ENCODE measurements around the gene PUSL1.

The PUSL1 gene

DNA sequence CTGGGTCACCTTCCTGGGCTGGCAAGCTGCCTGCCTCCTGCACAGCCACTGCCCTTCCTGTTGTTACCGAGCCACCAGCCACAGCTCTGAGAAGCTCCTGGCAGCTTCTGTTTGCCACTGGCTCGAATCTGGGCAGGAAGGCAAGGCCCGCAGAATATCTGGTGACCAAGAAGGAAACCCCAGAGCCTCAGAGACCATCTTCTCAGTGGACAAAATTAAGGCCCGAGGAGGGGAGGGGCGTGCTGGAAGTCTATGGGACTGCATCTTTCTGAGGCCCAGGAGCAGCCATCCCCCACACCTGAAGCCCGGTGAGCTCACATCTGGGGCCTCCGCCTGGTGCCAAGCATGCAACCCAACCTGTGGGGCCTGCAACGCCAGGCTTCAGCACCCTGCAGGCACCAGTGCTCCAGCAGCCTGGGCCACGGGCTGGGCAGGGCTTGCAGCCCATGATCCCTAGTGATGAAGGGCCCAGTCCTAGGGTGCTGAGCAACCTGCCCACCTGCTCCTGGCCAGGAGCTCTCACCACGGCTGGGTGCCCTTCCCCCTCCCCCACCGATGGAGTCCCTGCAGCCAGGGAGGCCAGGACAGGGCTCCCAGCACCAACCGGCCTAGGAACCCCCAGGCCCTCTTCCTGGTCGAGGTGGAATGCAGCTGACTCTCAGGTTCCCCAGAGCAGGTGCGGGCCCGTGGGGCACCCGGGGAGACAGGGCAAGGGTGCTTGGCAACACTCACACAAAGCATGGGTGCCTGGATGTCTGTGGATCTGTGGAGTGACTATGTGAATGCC lies 17.1 kb downstream of the PUSL1 start:
- DNase-seq (ENCODE audit: low read depth) = no peak

DNA sequence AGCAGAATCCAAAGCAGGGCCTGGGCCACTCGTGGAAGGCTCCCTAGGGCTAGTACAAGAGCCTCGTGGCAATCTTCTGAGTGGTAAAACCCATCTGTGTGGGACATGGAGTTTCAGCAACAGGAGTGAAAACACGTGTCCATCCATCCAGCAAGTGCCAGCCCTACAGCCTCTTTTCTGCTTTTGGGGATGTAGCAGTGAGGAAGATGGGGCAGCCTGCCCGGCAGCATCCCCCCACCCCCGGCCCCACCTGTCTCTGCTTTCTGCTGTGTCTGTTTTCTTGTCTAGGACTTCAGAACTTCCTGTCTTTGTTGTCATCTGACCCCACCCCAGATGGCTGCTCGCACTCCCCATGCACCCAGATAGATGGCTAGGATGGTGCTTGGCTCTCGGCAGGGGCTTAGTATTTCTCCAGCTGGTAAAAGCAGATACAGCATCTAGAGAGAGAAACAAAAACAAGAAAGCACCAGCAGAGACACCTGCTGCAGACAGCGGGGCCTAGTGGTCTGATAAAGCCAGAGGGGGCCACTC lies 17.7 kb downstream of the PUSL1 start:
- no peak for DNase-seq (ENCODE audit: low read depth)

DNA sequence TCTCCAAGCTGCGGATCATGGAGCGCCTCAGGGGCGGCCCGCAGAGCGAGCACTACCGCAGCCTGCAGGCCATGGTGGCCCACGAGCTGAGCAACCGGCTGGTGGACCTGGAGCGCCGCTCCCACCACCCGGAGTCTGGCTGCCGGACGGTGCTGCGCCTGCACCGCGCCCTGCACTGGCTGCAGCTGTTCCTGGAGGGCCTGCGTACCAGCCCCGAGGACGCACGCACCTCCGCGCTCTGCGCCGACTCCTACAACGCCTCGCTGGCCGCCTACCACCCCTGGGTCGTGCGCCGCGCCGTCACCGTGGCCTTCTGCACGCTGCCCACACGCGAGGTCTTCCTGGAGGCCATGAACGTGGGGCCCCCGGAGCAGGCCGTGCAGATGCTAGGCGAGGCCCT lies 18.9 kb downstream of the PUSL1 start:
- no peak for DNase-seq (ENCODE audit: low read depth)

DNA sequence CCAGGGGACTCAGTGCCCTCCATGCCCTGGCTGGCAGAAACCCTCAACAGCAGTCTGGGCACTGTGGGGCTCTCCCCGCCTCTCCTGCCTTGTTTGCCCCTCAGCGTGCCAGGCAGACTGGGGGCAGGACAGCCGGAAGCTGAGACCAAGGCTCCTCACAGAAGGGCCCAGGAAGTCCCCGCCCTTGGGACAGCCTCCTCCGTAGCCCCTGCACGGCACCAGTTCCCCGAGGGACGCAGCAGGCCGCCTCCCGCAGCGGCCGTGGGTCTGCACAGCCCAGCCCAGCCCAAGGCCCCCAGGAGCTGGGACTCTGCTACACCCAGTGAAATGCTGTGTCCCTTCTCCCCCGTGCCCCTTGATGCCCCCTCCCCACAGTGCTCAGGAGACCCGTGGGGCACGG lies 19.9 kb downstream of the PUSL1 start:
- DNase-seq (ENCODE audit: low read depth) = no peak

DNA sequence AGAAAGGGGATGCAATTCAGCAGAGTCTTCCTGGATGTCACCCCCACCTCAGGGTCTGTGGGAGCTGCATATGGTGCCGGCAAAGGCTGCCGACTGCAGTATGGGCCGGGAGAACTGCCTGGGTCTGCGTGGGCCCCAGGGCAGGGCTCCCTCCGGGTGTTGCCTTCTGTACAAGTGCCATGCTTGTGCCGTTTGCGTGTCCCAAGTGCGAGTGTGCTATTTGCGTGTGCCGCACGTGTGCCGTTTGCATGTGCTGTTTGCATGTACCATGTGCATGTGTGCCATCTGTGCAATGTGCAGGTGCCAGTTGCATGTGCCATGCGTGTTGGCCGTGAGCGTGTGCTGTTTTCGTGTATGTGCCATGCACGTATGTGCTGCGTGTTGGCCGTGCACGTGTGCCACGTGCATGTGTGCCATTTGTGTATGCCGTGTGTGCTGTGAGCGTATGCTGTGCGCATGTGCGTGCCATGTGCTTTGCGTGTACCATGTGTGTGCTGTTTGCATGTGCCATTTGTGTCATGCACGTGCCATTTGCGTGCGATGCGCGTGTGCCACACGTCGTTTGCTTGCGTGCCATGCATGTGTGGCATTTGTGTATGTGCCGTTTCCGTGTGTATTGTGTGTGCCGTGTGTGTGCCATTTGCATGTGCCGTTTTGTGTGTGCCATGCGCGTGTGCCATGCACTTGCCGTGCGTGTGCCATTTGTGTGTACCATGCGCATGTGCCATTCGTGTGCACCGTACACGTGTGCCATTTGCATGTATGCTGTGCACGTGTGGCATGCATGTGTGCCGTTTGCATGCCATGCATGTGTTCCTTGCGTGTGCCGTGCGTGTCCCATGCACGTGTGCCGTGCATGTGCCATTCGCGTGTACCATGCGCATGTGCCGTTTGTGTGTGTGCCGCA lies 21.2 kb downstream of the PUSL1 start:
- DNase-seq (ENCODE audit: low read depth) = no peak

DNA sequence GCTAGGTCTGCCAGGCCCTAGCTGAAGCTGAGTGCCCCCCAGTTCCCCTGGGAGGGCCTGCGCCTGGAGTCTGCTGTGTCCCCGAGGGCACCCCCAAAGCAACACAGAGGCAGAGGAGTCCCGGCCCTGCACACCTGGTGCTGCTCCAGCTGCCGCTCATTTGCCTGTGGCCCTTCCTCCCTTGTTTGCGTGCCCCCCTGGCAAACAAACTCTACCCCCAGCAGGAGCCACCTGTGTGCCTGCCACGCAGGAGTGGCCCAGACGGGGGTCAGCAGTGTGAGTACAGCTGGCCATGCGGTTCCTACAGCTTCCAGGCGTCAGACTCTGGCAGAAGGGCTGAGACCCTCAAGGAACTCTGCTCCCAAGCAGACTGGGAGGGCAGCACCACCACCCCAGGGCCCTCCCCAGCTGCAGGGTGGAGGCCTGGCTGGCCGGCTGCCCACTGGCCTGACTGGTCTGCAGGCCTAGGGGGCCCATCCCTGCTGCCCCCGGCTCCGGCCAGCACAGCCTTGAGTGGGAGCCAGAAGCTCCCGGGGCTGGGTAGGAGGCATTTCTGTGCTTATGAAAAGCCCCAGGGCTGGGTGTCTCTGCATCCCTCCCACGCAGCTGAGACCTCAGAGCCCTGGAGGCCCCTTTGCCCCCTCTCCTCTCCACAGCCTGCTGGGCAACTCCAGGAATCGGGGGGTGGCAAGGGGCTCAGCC lies 22.1 kb downstream of the PUSL1 start:
- no peak for DNase-seq (ENCODE audit: low read depth)

DNA sequence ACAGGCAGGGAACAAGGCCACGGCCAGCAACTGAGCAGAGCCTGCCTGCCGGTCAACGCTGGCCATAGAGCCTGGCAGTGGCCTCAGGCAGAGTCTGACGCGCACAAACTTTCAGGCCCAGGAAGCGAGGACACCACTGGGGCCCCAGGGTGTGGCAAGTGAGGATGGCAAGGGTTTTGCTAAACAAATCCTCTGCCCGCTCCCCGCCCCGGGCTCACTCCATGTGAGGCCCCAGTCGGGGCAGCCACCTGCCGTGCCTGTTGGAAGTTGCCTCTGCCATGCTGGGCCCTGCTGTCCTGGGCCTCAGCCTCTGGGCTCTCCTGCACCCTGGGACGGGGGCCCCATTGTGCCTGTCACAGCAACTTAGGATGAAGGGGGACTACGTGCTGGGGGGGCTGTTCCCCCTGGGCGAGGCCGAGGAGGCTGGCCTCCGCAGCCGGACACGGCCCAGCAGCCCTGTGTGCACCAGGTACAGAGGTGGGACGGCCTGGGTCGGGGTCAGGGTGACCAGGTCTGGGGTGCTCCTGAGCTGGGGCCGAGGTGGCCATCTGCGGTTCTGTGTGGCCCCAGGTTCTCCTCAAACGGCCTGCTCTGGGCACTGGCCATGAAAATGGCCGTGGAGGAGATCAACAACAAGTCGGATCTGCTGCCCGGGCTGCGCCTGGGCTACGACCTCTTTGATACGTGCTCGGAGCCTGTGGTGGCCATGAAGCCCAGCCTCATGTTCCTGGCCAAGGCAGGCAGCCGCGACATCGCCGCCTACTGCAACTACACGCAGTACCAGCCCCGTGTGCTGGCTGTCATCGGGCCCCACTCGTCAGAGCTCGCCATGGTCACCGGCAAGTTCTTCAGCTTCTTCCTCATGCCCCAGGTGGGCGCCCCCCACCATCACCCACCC lies 22.9 kb downstream of the PUSL1 start, which contains the start of gene TAS1R3:
Gene TAS1R3, plus strand, starts transcription at position 213 of the 898 bp plus-strand sequence. Its CDS starts 66 bp downstream, at position 279.
- no peak for DNase-seq (ENCODE audit: low read depth)

DNA sequence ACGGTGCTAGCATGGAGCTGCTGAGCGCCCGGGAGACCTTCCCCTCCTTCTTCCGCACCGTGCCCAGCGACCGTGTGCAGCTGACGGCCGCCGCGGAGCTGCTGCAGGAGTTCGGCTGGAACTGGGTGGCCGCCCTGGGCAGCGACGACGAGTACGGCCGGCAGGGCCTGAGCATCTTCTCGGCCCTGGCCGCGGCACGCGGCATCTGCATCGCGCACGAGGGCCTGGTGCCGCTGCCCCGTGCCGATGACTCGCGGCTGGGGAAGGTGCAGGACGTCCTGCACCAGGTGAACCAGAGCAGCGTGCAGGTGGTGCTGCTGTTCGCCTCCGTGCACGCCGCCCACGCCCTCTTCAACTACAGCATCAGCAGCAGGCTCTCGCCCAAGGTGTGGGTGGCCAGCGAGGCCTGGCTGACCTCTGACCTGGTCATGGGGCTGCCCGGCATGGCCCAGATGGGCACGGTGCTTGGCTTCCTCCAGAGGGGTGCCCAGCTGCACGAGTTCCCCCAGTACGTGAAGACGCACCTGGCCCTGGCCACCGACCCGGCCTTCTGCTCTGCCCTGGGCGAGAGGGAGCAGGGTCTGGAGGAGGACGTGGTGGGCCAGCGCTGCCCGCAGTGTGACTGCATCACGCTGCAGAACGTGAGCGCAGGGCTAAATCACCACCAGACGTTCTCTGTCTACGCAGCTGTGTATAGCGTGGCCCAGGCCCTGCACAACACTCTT lies 23.8 kb downstream of the PUSL1 start:
- no peak for DNase-seq (ENCODE audit: low read depth)

DNA sequence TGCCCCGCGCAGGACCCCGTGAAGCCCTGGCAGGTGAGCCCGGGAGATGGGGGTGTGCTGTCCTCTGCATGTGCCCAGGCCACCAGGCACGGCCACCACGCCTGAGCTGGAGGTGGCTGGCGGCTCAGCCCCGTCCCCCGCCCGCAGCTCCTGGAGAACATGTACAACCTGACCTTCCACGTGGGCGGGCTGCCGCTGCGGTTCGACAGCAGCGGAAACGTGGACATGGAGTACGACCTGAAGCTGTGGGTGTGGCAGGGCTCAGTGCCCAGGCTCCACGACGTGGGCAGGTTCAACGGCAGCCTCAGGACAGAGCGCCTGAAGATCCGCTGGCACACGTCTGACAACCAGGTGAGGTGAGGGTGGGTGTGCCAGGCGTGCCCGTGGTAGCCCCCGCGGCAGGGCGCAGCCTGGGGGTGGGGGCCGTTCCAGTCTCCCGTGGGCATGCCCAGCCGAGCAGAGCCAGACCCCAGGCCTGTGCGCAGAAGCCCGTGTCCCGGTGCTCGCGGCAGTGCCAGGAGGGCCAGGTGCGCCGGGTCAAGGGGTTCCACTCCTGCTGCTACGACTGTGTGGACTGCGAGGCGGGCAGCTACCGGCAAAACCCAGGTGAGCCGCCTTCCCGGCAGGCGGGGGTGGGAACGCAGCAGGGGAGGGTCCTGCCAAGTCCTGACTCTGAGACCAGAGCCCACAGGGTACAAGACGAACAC lies 24.5 kb downstream of the PUSL1 start:
- no peak for DNase-seq (ENCODE audit: low read depth)

DNA sequence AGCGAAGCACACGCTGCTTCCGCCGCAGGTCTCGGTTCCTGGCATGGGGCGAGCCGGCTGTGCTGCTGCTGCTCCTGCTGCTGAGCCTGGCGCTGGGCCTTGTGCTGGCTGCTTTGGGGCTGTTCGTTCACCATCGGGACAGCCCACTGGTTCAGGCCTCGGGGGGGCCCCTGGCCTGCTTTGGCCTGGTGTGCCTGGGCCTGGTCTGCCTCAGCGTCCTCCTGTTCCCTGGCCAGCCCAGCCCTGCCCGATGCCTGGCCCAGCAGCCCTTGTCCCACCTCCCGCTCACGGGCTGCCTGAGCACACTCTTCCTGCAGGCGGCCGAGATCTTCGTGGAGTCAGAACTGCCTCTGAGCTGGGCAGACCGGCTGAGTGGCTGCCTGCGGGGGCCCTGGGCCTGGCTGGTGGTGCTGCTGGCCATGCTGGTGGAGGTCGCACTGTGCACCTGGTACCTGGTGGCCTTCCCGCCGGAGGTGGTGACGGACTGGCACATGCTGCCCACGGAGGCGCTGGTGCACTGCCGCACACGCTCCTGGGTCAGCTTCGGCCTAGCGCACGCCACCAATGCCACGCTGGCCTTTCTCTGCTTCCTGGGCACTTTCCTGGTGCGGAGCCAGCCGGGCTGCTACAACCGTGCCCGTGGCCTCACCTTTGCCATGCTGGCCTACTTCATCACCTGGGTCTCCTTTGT lies 25.3 kb downstream of the PUSL1 start:
- no peak for DNase-seq (ENCODE audit: low read depth)

DNA sequence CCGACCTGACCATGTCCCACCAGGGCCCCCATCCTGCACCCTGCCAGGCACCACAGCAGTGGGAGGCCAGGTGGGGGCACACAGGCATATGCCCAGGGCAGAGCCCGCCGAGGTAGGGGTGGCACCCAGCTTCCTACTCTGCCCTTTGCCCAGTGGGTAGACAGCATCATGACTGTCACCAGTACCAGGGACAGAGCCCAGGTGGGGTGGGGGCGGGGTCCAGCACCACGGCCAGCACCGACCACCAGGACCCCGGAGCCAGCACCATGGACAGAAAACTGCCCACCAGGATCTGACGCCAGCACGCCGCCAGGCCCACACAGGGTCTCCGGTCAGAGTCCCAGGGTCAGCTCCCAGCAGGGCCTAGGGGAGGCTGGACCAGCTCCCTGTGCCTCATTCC lies 26.4 kb downstream of the PUSL1 start:
- no peak for DNase-seq (ENCODE audit: low read depth)

DNA sequence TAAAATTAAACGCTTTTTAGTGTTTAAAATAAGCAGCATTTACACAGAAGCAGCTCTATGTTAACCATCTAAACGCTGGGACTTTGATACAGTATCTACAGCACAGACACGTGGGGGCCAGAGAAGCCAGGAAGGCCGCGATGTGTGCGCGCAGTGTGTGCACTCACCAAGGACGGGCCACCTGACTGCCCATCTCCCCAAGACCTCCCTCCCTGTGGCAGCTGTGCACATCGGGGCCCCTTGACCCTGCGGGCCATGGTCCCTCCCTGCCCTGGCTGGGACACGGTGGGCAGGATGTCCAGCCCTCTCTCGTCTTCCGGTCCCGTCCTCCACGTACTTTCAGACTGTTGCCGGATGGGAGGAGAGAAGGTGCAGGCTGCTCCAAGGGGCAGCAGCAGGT lies 26.9 kb downstream of the PUSL1 start:
- no peak for DNase-seq (ENCODE audit: low read depth)

DNA sequence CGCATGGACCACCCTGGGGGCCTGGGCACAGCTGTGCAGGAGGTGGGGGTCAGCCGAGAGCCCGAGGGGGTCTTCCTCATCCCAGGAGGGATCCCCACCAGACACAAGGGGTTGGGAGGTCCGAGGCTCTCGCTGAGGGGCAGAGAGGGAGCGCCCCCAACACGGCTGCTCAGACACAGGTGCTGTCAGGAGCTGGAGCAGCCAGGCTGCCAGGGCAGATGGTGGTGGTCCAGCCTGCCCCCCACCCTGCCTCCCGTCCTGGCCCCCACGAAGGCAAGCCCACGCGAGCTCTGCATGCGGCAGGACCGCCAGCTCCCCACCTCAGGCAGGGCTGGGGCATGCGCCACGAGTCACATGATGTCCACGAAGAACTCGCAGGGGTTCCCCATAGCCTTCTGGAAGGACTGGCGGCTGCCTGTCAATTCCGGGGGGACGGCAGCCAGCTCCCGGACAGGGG lies 27.4 kb downstream of the PUSL1 start:
- DNase-seq (ENCODE audit: low read depth) = no peak

DNA sequence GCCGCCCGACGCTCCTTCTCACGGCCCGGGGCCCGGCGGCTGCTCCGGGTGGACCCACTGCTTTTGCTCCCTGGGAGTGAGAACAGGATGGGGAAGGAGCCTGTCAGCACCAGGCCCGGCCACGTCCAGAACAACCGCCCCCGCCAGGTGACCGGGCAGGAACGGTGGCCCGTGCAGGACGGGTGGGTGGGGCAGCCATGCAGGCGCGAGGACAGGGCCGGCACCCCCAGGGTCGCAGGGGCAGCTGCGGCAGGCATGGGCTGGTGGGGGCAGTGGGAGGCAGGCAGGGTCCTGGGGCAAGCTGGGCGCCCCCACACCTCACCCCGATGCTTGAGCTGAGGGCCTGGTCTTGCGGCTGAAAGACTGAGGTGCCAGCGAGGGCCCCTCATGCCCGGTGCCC lies 28.0 kb downstream of the PUSL1 start:
- DNase-seq (ENCODE audit: low read depth) = no peak

DNA sequence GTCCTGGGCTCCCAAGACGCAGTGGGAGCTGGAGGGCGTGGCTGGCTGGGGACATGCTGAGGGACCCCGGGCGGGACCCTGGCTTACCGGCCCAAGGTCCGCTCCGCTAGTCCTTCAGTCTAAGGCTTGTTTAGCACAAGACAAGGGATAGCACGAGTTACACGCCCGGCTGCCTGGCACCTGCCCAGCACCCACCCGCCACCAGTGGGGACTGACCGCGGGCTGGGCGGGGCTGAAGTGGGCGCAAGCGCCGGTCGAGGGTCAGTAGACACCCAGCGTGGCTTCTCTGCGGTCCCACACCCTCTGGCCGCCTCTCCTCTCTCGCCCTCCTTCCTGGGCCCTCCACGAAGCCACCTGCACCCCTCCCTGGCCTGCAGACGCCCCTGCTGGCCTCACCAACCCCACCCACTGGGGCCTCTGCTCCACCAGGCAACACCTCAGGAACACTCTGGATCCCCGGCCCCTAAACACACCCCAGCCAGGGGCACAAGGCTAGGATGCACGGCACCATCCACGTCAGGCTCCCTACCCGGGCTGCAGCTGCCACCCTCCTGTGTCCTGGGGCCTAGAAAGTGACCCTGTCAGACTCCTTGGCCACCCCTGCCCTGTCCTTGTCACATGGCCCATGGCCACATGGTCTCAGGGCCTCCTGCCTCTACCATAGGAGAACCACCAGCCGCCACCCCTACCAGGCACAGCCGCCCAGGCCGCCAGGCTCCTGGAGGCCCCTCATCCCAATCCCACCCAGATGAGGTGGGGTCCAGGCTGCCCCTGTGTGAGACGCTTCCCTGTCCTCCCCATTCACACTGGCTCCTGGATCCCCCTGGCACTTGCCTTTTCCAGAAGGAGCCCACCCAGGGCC lies 28.8 kb downstream of the PUSL1 start:
- DNase-seq (ENCODE audit: low read depth) = no peak

DNA sequence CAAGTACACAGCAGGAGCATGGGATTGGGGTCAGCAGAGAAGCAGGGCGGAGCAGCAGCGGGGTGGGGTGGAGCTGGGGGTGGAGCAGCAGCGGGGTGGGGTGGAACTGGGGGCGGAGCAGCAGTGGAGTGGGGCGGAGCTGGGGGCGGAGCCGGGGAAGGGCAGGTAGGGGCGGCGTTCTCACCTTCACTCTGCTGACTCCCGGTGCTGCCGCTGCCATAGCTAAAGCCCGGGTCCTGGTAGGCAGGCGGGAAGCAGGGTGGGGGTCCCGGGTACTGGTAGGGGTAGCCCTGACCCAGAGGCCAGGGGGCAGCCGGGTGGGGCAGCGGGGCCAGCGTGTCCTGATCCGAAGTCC lies 29.4 kb downstream of the PUSL1 start:
- no peak for DNase-seq (ENCODE audit: low read depth)

DNA sequence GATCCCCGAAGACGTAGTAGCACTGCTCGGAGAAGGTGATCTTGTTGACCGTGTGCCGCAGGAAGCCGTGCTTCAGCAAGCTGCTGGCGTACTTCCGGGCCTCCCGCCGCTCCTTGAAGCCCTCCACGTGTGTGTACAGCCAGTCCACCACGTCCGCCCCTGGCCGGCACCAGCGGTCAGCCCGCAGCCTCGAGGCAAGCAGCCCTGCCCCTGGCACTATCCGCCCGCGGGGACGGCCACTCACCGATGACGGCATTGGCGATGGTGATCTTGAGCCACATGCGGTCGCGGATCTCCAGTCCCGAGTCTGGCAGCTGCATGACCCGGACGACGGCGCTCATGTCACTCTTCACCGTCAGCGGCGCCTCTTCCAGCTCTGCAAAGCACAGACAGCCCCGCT lies 29.9 kb downstream of the PUSL1 start:
- no peak for DNase-seq (ENCODE audit: low read depth)

DNA sequence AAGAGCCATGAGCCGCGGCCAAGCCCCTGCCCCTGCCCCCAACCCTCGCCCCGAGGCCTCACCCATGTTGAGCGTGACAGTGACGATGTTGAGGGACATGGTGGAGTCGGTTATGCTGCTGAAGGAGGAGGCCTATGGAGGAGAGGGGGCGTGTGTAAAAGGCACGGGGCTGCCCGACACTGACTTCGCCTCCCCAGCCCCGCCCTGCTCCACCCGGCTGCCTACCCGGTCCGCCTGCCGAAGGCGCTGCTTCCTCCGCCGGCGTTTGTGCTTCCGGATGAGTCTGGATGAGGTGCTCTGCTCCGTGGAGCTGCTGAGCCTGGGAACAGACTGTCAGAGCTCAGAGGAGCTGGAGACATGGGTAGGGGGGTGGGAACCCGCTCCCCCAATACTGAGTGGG lies 31.8 kb downstream of the PUSL1 start:
- DNase-seq (ENCODE audit: low read depth) = no peak
